HG02938 (cell line): ENCODE data around the gene MCM6.
A peak's percentile ranks its signal among the peaks of the same experiment; 100 is the strongest.
"Not testable (repeated sequence)": the region's sequence is repeated elsewhere in the genome, so short reads cannot be mapped to it uniquely, and the experiment has no call there.

ENCODE experiments used
- ATAC-seq: cut with Tn5 transposase; IDR thresholded peaks from one replicate; pipeline ENCODE4 v1.9.1; 2021; ENCODE audit warnings: mild to moderate bottlenecking, moderate library complexity; ENCODE audit not compliant: unreplicated experiment

The MCM6 gene

GRCh38 chr2:135876066-135876711 is at the start of gene MCM6:
MCM6 (minus strand) TSS chr2:135876443; CDS start chr2:135876365, 78 bp downstream.
- ATAC-seq = peak; percentile 85

- no peak for ATAC-seq
Observed at GRCh38 chr2:135925571-135925970, 49.3 kb upstream of the MCM6 start.

GRCh38 chr2:135916207-135916606 is 40.0 kb upstream of the MCM6 start:
- no peak for ATAC-seq

- no peak for ATAC-seq
Observed at GRCh38 chr2:135914485-135914884, 38.2 kb upstream of the MCM6 start.

- no peak for ATAC-seq
Observed at GRCh38 chr2:135913727-135914365, 37.6 kb upstream of the MCM6 start.

GRCh38 chr2:135909976-135910375 is 33.7 kb upstream of the MCM6 start:
- no peak for ATAC-seq

GRCh38 chr2:135905679-135906078 is 29.4 kb upstream of the MCM6 start:
- ATAC-seq = no peak

- no peak for ATAC-seq
Observed at GRCh38 chr2:135904341-135904989, 28.2 kb upstream of the MCM6 start.

- ATAC-seq = no peak
Observed at GRCh38 chr2:135903650-135904049, 27.4 kb upstream of the MCM6 start.

GRCh38 chr2:135899567-135899966 is 23.3 kb upstream of the MCM6 start:
- no peak for ATAC-seq

- no peak for ATAC-seq
Observed at GRCh38 chr2:135898234-135898786, 22.1 kb upstream of the MCM6 start.

- no peak for ATAC-seq
Observed at GRCh38 chr2:135894930-135895329, 18.7 kb upstream of the MCM6 start.

GRCh38 chr2:135893374-135893794 is 17.1 kb upstream of the MCM6 start:
- no peak for ATAC-seq

- no peak for ATAC-seq
Observed at GRCh38 chr2:135890835-135891234, 14.6 kb upstream of the MCM6 start.

GRCh38 chr2:135890149-135890548 is 13.9 kb upstream of the MCM6 start:
- no peak for ATAC-seq

GRCh38 chr2:135888587-135888986 is 12.3 kb upstream of the MCM6 start:
- not testable (repeated sequence) for ATAC-seq

GRCh38 chr2:135885709-135886108 is 9.5 kb upstream of the MCM6 start:
- ATAC-seq = no peak

- ATAC-seq = no peak
Observed at GRCh38 chr2:135882415-135882814, 6.2 kb upstream of the MCM6 start.

- ATAC-seq = not testable (repeated sequence)
Observed at GRCh38 chr2:135876770-135877169, 527 bp upstream of the MCM6 start.

- ATAC-seq = peak; percentile 63
Observed at GRCh38 chr2:135875491-135876065, 665 bp downstream of the MCM6 start.

- no peak for ATAC-seq
Observed at GRCh38 chr2:135874777-135875365, 1.4 kb downstream of the MCM6 start.
